DOHH2 (cell line): Measurements from ENCODE around the gene DTNB.

ENCODE experiments used
- EZH2phosphoT487 ChIP-seq: fragments of 200-600 bp; sonication (generic); IDR thresholded peaks from 2 replicates; pipeline ENCODE4 v1.6.1; 2017; ENCODE audit warnings: borderline replicate concordance, mild to moderate bottlenecking, antibody characterized with exemption, low read length, moderate library complexity, mixed read lengths
- TF ChIP-seq, protein P1 (sequence below): fragments of 200-600 bp; sonication (generic); IDR thresholded peaks from one replicate; pipeline ENCODE4 v1.5.1; 2014; ENCODE audit warnings: antibody characterized with exemption, mild to moderate bottlenecking, low read depth, low read length; ENCODE audit not compliant: poor library complexity, severe bottlenecking

GRCh38 chr2:25651066-25651465 is 22.3 kb downstream of the DTNB start:
- TF ChIP-seq, protein P1, sequence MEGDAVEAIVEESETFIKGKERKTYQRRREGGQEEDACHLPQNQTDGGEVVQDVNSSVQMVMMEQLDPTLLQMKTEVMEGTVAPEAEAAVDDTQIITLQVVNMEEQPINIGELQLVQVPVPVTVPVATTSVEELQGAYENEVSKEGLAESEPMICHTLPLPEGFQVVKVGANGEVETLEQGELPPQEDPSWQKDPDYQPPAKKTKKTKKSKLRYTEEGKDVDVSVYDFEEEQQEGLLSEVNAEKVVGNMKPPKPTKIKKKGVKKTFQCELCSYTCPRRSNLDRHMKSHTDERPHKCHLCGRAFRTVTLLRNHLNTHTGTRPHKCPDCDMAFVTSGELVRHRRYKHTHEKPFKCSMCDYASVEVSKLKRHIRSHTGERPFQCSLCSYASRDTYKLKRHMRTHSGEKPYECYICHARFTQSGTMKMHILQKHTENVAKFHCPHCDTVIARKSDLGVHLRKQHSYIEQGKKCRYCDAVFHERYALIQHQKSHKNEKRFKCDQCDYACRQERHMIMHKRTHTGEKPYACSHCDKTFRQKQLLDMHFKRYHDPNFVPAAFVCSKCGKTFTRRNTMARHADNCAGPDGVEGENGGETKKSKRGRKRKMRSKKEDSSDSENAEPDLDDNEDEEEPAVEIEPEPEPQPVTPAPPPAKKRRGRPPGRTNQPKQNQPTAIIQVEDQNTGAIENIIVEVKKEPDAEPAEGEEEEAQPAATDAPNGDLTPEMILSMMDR = no peak
- TF ChIP-seq EZH2phosphoT487 = no peak
